ENCODE results near the gene SMTN.
"Not testable (repeated sequence)": the region's sequence is repeated elsewhere in the genome, so short reads cannot be mapped to it uniquely, and the experiment has no call there.

The SMTN gene

DNA sequence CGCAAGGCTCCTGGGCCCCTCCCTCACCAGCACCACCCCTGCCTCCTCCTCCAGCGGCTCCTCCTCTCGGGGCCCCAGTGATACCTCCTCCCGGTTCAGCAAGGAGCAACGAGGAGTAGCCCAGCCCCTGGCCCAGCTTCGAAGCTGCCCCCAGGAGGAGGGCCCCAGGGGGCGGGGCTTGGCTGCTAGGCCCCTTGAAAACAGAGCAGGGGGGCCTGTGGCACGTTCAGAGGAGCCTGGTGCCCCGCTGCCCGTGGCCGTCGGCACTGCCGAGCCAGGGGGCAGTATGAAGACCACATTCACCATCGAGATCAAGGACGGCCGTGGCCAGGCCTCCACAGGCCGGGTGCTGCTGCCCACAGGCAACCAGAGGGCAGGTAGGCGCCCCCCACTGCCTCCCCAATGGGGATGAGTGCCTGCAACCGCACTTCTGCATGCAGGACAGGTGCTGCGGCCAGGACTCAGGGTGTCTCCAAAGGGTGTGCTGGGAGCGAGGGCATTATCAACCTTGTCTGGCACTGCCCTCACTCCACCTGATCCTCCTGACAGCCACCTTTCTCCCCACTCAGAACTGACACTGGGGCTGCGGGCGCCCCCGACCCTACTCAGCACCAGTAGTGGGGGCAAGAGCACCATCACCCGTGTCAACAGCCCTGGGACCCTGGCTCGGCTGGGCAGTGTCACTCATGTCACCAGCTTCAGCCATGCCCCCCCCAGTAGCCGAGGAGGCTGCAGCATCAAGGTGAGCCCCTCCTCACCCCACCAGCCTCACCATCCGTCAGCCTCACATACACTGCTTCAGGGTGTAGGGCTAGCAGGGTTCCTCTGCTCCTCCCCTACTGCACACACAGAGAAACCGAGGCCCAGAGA is 10.2 kb downstream of the SMTN start:
- DNase-seq: no peak

DNA sequence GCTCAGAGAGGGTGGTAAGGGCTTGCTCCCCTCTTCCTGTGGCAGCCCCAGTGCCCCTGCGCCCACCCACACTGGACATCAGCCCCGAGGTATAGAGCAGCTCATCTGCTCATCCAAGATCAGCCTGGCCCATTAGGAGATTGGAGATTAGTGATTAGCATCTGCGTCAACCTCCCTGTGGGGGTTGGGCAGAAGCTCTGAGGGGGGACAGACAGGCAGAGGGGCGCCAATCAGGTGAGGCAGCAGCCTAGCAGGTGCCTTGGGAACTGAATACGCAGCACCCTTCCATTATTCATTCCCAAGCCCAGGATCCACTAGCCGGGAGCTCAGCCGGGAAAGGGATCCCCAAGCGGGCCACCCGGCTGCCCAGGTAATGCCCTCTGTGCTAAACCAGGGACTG is 11.0 kb downstream of the SMTN start:
- DNase-seq: no peak

DNA sequence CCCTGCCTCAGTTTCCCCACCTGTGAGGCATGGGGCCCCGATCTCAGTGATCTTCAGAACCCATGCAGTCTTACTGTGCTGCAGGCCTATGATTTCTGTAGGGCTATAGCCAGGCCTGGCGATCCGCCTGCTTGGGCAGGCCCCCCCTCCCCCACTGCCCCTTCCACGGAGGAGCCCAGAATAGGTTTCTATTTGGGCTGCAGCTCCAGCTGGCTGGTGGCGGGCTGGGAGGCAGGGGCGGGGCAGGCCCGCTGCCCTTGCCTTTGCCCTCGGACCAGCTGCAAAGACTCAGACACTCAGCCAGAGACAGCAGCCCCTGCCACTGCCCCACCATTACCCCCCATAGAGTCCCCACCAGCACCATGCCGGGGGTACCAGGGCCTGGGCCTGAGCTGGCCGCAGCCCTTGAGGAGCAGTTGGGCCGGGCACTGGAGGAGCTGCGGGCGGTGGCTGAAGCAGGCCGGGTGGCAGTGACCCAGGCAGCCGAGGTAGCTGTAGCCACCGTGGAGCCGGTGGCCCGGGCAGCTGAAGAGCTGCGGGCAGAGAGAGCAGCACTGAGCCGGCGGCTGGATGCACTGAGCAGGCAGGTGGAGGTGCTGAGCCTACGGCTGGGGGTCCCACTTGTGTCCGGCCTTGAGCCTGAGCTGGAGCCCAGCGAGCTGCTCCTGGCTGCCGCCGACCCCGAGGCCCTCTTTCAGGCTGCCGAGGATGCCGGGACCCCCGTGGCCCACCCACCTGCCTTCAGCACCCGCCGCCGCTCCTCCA is 12.2 kb downstream of the SMTN start:
- DNase-seq: no peak

DNA sequence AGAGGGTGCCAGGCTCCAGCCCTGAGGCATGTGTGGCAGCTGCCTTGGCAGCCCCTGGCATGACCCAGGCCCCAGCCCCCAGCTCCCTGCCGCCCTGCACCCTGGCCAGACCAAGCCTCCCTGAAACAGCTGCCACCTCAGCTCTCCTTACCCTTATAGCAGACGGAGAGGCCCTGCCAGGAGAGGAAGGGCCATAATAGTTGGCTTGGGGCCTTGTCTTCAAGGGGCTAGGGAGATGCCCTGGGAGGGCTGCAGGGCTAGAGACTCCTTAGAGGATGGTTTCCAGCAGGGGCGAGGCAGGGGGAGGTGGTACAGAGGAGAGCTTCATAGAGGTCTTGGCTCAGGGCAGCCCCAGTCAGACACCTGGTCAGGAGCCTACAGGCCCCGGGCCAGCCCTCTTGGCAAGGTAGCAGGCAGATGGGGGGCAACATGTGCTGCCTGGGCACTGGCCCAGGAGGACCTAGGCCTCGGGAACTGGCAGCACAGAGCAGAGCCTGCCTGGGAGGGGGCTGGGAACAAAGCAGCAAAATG is 13.0 kb downstream of the SMTN start:
- no peak for DNase-seq

DNA sequence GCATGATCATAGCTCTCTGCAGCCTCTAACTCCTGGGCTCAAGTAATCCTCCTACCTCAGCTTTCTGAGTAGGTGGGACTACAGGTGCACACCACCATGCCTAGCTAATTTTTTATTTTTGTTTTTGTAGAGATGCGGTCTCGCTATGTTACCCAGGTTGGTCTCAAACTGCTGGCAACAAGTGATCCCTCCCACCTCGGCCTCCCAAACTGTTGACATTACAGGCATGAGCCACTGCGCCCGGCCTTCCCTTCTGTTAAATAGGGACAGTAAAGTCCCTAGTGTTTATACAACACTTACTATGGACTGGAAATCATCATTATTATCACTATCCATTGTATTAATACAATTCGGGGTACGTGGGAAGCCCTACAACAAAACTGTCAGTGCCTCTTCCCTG is 13.6 kb downstream of the SMTN start:
- no peak for DNase-seq

DNA sequence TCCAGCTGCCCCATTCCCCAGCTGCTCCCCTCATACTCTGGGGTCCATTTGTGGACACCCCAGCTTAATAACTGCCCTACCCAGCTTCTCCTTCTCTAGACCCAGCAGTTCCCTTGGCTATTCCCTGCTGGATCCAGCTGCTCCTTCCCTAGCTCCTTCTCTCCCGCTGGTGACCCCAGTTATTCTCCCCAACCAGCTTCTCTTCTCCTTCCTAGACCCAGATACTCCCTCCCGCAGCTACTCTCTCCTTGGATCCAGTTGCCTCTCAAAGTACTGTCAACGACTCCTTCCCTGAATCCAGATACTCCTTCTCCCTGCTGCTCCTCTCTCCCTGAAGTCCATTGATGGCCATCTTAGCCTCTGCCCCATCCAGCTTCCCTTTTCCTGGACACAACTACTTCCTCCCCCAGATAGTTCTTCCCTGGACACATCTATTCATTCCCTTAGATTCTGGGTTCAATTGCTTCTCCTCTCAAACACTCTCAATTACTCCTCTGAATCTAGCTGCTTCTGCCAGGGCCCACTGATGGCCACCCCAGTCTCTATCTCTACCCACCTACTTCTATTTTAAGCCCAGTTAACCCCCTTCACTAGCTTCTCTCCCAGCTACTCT is 14.6 kb downstream of the SMTN start:
- no peak for DNase-seq

DNA sequence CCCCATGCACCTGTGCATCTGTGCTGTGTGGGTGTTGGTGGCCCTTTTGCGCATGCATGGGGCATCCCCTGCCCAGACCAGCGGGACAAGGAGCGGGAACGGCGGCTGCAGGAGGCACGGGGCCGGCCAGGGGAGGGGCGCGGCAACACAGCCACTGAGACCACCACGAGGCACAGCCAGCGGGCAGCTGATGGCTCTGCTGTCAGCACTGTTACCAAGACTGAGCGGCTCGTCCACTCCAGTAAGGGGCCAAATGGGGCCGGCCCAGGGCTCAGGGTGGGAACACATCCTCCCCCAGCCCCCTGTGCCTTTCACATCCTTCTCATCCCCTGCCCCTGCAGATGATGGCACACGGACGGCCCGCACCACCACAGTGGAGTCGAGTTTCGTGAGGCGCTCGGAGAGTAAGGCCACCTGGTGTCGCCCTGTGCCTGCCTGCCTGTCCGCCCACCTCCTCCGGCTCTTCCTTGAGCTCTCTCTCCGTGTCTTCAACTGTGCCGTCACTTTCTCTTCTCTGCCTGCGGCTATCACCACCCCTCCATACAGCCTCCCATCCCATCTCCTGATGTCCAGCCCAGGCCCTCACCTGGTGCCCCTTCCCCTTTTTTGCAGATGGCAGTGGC is 15.7 kb downstream of the SMTN start:
- no peak for DNase-seq

DNA sequence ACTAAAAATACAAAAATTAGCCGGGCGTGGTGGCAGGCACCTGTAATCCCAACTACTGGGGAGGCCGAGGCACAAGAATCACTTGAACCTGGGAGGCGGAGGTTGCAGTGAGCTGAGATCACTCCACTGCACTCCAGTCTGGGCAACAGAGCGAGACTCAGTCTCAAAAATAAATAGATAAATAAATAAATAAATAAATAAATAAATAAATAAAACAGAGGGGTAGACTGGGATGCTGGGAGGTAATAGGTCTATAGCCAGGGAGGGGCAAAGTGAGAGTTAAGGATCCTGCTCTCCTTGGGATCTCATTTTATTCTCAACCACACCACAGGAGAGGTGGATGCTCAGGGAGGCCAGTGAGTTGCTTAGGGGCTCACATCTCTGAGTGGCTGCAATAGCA is 16.4 kb downstream of the SMTN start:
- not testable (repeated sequence) for DNase-seq

DNA sequence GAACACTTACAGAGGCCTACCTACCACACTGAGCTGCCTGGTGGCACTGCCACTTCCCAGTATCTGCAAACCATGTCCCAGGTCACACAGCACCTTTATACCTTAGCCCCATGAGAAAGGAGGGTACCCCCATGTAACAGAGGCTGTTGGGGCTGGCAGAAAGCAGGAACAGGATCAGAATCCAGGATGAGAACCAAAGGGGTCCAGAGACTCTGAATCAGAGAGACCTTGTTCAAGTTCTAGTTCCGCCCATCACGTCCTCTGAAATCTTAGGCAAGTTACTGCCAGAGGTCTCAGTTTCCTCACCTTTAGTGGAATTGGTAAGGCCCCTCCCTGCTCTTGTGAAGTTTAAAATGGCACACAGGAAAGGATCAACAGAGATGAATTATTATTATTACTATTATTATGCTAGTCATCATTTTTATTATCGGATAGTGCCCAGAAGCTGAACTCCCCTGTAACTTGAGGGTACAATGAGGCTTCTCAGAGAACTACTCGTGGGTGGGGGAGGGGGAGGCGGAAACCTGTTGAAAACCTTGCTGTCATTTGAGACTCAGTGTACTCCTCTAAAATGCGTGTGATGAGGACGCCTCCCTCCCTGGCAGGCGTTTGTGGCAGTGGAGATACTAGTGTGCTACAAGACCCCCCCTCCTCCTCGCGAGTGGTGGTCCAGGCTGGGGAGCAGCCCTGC is 17.0 kb downstream of the SMTN start:
- no peak for DNase-seq

DNA sequence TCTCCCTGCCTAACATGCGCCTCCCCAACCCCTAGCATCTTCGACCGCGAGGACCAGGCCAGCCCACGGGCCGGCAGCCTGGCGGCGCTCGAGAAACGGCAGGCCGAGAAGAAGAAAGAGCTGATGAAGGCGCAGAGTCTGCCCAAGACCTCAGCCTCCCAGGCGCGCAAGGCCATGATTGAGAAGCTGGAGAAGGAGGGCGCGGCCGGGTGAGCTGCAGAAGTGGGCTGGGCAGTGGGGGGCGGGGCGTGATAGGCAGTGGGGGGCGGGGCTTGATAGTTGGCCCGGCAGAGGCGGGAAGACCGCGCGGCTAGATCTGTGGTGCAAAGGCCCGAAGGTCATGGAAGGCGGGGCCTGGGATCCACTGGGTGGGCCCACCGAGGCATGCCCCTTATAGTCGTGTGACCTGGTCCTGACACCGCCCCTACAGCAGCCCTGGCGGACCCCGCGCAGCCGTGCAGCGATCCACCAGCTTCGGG is 17.6 kb downstream of the SMTN start:
- DNase-seq: no peak

DNA sequence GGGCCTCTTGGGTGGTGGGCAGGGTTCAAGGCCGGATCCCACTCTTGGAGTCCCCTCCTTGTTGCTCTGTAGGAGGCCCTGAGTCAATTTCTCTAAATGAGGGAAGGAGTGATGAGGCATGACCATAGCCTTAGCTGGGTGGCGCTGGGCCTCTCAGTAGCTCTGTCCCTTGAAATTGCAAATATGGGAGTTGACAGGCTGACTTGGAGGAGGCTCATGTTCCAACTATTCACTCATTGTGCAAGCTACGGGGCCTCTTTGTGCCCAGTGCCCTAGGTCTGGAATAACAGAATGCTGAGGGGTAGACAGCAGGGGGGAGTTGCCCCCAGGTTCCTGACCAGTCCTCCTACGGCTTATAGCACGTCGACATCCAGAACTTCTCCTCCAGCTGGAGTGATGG is 18.3 kb downstream of the SMTN start:
- DNase-seq: no peak

DNA sequence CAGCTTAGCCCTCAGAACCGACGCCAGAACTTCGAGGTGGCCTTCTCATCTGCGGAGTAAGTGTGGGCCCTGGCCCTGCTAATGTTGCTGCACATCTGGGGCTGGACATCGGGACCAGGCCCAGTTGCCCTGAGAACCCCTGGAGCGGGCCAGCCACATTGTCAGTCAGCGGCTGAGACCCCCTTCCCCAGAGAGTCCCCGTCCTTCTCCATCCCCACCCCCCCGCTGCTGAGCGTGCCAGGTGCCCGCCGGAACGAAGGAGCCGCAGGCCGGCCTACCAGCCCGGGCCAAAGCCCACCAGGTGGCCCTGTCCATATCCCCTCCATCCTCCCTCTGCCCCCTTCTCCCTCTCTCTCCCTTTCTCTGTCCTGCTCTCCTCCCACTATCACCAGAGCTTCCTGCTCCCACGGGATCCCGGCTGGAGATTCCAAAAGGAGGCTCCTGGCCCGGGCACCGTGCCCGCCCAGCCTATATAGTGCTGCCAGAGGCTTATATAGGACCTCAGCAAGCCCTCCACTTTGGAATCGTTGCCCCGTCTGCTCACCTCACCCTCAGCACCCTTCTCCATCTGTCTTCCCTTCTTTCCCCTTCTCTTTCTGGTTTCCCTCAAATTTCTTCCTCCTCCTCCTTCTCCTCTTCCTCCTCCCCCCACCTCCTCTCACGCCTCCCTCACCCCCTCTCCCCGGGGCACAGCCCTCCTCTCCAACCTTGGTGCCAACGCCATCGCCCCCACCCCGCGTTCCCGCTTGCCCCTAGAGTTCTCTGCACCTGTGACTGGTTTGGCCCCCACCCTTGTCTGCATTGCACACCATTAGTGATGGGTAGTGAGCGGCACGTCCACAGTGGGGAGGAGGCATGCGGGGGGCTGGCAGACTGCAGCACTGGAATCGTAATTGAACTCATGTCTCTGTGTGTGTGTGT is 19.0 kb downstream of the SMTN start:
- DNase-seq: no peak

DNA sequence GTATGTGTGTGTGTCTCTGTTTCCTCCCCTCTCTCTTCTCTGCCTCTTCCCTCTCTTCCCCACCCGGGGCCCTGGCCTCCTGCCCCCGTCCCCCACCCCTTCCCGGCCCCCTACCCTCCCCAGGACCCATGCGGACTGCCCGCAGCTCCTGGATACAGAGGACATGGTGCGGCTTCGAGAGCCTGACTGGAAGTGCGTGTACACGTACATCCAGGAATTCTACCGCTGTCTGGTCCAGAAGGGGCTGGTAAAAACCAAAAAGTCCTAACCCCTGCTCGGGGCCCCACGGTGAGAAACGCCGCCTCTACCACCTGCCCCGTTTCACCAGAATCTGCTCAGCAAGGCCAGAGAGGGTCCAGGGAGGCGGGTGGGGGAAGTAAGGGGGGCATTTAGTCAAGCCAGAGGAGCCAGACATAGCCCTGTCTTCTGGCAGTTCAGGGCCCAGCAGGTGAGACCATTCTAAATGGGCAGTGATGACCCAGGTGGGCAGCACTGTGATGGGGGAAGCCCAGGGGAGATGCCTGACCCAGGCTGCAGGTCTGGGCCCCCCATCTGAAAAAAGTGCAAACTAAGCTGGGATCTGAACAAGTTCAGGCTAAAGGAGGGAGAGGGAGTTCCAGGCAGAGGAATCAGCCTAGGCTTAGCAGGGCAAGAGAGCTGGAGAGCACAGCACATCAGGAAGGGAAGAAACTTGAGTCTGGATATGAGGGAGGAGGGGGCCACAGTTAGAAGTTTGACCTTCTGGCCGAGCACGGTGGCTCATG is 19.8 kb downstream of the SMTN start:
- no peak for DNase-seq

DNA sequence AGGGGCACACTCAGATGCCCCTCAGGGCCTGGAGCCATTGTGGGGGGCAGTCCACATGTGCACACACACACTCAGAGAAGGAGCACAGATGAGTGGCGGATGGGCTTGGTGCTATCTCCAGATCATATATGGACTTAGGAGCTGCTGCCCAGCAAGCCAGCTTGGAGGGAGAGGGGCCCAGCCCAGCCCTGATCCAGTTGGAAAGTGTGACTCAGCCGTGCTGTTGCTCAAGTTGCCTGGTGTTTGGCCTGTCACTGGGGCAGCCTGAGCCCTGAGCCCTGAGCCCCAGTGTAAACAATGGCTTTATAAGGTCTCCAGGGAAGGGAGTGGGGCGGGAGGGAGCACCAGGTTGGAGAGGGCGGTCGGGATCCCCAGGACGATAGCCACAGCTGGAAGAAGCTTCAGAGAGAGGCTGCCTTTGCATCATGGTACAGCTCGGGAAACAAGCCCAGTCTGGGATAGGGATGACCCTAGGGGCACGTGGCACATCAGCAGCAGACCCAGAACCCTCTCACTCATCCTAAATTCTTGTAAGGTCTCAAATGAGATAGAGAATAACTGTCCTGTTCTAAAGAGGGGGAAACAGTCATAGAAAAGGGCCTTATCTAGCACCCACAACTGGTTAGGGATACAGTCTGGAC is 21.4 kb downstream of the SMTN start:
- DNase-seq: peak; percentile 77

DNA sequence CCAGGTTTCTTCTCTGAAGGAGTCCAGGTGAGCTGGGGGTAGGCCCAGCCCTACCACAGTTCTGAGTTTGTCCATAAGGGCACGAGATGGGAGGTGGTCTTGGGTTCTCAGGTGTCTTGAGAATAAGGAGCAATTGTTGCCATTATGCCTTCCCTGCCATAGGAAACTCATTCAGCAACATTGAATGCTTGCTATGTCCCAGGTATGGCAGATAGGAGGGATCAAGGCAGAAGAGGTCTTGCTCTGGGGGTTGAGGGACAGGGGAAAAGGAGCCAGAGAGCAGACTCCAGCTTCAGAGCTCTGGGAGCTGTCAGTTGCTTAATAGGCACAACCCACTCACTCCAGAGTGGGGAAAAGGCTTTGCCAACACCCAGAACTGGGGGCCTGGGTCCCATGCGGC is 22.0 kb downstream of the SMTN start:
- no peak for DNase-seq

DNA sequence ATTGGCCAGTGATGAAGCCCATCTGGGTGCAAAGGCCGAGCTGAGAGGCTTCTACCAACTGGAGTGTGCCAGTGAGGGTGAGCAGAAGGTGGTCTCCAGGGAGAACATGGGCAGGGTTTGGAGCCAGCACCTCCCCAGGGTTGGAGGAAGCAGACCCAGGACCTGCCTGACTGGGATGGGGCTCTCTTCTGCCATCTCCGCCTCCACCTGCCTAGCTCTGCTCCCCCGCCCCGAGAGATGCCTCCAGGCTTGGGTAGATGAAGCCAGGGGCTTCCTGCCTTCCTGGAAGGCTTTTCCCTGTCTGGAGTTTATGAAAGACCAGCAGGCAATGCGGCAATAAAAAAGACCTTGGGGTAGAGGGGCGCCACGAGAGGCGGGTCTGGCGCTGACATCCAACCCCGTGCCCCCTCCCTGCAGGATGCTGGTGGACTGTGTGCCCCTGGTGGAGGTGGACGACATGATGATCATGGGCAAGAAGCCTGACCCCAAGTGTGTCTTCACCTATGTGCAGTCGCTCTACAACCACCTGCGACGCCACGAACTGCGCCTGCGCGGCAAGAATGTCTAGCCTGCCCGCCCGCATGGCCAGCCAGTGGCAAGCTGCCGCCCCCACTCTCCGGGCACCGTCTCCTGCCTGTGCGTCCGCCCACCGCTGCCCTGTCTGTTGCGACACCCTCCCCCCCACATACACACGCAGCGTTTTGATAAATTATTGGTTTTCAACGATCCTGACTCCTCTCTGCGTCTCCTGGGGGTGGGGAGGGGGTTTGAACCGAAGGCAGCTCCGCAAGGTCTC is 23.0 kb downstream of the SMTN start:
- no peak for DNase-seq

DNA sequence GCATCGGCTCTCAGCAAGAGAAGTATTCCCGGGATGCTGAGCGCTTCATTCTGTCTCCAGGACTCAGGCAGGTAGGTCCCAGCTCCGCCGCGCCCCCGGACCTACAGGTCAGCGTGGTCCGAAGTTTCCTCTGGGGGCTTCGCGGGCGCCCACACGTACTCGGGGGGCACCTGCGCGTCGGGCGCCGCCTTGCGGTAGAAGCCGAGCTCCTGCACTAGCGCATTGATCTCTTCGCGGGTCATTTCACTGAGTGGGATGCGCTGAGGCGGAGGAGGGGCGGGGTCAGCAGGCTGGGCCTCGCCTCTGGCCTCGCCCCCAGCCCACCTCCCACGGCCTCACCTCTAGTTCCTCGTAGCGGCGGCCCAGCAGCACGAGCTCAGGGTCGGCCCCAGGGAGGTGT is 23.8 kb downstream of the SMTN start:
- no peak for DNase-seq

DNA sequence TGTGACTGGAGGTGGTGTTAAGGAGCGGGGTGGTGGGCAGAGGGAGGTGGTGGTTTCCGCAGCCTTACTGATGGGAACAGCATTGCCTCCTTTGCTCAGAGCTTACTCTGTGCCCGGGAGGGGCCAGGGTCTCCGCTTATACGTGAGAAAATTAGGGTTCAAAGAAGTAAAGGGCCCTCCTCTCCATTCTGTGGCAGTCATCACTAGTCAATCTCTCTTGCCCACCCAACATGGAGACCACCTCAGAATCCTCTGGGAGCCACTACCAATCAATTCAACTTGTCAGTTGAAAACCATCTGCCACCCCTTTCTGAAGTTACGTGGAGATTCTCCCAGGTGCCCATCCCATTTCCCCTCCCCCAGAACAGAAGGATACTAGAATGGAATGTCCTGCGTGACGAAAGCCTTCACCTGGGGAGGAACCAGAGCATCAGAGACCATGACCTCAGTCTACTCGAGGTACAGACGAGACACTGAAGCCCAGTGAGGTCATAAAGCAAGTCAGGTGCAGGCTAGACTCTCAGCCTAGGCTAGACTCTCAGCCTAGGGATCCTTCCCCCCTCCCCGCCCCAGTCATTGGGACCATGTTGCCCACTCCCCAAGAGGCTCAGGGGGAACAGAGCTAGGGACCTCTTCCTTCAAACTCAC is 24.3 kb downstream of the SMTN start:
- DNase-seq: no peak
